ENCODE results near the gene SESN1. TPM values are rescaled to one million over a fixed set of nuclear protein-coding genes. Genes with fewer than 3 reads are reported as not detected.
"Not testable (repeated sequence)": the region's sequence is repeated elsewhere in the genome, so short reads cannot be mapped to it uniquely, and the experiment has no call there.

The SESN1 gene
- total RNA-seq, 1 donor from 2014 or later = 40.8 TPM

DNA sequence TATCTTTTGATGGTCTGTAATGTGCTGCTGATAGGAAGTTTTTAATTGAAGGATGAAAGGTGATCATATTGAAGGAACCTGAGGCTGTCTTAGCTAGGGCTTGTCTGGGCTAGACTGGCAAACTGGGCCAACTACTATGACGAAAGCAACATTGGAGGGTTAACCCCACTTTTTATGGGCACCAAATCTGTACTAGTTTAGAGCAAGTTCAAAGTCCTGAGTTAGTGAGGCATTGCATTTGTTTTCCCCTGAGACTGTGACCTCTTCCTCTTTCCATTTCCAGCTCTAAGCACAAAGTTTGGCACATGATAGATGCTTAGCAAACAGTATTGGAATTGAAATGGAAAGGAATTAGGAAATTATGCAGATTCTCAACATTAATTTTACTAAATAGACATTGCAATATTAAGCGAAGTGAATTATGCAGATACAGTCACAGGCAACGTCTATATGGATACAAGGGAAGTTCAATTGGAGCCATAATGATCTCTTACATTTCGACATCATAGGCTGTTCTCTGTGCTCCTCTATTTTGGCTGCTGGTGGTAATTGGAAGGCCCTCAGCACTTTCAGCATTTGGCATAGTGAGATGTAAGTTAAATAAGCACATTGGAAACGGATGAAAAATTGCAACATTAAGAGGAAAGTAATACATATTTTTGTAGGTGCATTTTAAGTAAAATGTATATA, 22.8 kb upstream of the SESN1 start:
- no peak overlapping the region for H3K27ac Mint-ChIP-seq
- DNase-seq (ENCODE audit: low spot score) = no peak

DNA sequence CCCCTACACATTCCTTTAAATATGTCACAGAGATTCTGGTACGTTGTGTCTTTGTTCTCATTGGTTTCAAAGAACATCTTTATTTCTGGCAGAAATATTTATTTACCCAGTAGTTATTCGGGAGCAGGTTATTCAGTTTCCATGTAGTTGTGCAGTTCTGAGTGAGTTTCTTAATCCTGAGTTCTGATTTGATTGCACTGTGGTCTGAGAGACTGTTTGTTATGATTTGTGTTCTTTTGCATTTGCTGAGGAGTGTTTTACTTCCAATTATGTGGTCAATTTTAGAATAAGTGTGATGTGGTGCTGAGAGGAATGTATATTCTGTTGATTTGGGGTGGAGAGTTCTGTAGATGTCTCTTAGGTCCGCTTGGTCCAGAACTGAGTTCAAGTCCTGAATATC, 18.0 kb upstream of the SESN1 start:
- H3K9me3 Mint-ChIP-seq = peaks cover 23% of the 10 kb centered on the region
- not testable (repeated sequence) for H4K20me1 ChIP-seq (ENCODE audit: low read depth); DNase-seq (ENCODE audit: low spot score)

More for the DNA sequence above, 22.8 kb upstream of the SESN1 start:
- Mint-ChIP-seq H3K4me3 (no peak overlapping the region), H3K27me3 (ENCODE audit: insufficient read depth, low read depth) (no peaks in the 10 kb centered on the region), H3K36me3 (no peaks in the 10 kb centered on the region), H3K9me3 (no peaks in the 10 kb centered on the region), H3K4me1 (peaks cover 8% of the 10 kb centered on the region)
- TF ChIP-seq EZH2 (IDR thresholded peaks at IDR 0.05) = no peak
- TF ChIP-seq, protein P1, sequence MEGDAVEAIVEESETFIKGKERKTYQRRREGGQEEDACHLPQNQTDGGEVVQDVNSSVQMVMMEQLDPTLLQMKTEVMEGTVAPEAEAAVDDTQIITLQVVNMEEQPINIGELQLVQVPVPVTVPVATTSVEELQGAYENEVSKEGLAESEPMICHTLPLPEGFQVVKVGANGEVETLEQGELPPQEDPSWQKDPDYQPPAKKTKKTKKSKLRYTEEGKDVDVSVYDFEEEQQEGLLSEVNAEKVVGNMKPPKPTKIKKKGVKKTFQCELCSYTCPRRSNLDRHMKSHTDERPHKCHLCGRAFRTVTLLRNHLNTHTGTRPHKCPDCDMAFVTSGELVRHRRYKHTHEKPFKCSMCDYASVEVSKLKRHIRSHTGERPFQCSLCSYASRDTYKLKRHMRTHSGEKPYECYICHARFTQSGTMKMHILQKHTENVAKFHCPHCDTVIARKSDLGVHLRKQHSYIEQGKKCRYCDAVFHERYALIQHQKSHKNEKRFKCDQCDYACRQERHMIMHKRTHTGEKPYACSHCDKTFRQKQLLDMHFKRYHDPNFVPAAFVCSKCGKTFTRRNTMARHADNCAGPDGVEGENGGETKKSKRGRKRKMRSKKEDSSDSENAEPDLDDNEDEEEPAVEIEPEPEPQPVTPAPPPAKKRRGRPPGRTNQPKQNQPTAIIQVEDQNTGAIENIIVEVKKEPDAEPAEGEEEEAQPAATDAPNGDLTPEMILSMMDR (IDR thresholded peaks at IDR 0.05) = no peak
- TF ChIP-seq EZH2phosphoT487 (IDR thresholded peaks at IDR 0.05) = no peak
- H3K79me2 ChIP-seq (ENCODE audit: low read depth) = no peaks in the 10 kb centered on the region
- H3K9ac ChIP-seq = no peak overlapping the region
- no peaks in the 10 kb centered on the region for H3K9me3 ChIP-seq (ENCODE audit: low read depth)
- no peaks in the 10 kb centered on the region for H3F3A ChIP-seq (ENCODE audit: low read depth)
- H3K27ac ChIP-seq = no peak overlapping the region
- no peak overlapping the region for H3K4me3 ChIP-seq
- H2AFZ ChIP-seq (replicated peaks) = no peak overlapping the region
- H3K4me2 ChIP-seq = no peak overlapping the region
- H3K27me3 ChIP-seq = no peaks in the 10 kb centered on the region
- no peaks in the 10 kb centered on the region for H3K36me3 ChIP-seq
- peaks cover 7% of the 10 kb centered on the region for H4K20me1 ChIP-seq (ENCODE audit: low read depth)
- H3K4me1 ChIP-seq = no peaks in the 10 kb centered on the region

DNA sequence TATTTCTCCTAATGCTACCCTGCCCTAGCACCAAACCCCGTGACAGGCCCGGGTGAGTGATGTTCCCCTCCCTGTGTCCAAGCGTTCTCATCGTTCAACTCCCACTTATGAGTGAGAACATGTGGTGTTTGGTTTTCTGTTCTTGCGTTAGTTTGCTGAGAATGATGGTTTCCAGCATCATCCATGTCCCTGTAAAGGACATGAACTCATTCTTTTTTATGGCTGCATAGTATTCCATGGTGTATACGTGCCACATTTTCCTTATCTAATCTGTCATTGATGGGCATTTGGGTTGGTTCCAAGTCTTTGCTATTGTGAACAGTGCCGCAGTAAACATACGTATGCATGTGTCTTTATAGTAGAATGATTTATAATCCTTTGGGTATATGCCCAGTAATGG, 15.0 kb upstream of the SESN1 start:
- H3K79me2 ChIP-seq (ENCODE audit: low read depth); H3K9me3 ChIP-seq (ENCODE audit: low read depth); H3K27ac ChIP-seq; H3K4me1 Mint-ChIP-seq; H3K4me1 ChIP-seq; H3K36me3 ChIP-seq; H3K4me3 Mint-ChIP-seq; H3K4me2 ChIP-seq; H3F3A ChIP-seq (ENCODE audit: low read depth); H3K9ac ChIP-seq; H2AFZ ChIP-seq (replicated peaks); H3K27me3 ChIP-seq; H4K20me1 ChIP-seq (ENCODE audit: low read depth); H3K27ac Mint-ChIP-seq; H3K4me3 ChIP-seq; DNase-seq (ENCODE audit: low spot score); H3K27me3 Mint-ChIP-seq (ENCODE audit: insufficient read depth, low read depth): not testable (repeated sequence)
- Mint-ChIP-seq H3K9me3 (peaks cover 23% of the 10 kb centered on the region), H3K36me3 (peaks cover 15% of the 10 kb centered on the region)

More for the DNA sequence above, 18.0 kb upstream of the SESN1 start:
- not testable (repeated sequence) for H3K4me3 ChIP-seq; H3K27me3 ChIP-seq; H3K4me1 Mint-ChIP-seq; H3K4me1 ChIP-seq; H3F3A ChIP-seq (ENCODE audit: low read depth); H3K4me3 Mint-ChIP-seq; H3K9me3 ChIP-seq (ENCODE audit: low read depth); H3K9ac ChIP-seq; H3K27ac ChIP-seq; H3K79me2 ChIP-seq (ENCODE audit: low read depth); H2AFZ ChIP-seq (replicated peaks); H3K27me3 Mint-ChIP-seq (ENCODE audit: insufficient read depth, low read depth); H3K36me3 ChIP-seq; H3K4me2 ChIP-seq; H3K27ac Mint-ChIP-seq
- peaks cover 11% of the 10 kb centered on the region for H3K36me3 Mint-ChIP-seq

GRCh38 chr6:109105681-109106080, 11.0 kb upstream of the SESN1 start:
- H4K20me1 ChIP-seq (ENCODE audit: low read depth) = no peaks in the 10 kb centered on the region
- no peaks in the 10 kb centered on the region for H3K27me3 Mint-ChIP-seq (ENCODE audit: insufficient read depth, low read depth)
- no peak overlapping the region for H2AFZ ChIP-seq (replicated peaks)
- H3K27ac ChIP-seq = no peak overlapping the region
- H3K9ac ChIP-seq = no peak overlapping the region
- H3K4me3 Mint-ChIP-seq = no peak overlapping the region
- DNase-seq (ENCODE audit: low spot score) = no peak
- H3K36me3 Mint-ChIP-seq = peaks cover 11% of the 10 kb centered on the region
- H3K4me1 ChIP-seq = no peaks in the 10 kb centered on the region
- TF ChIP-seq EZH2phosphoT487 (IDR thresholded peaks at IDR 0.05) (no peak), EZH2 (IDR thresholded peaks at IDR 0.05) (no peak)
- TF ChIP-seq, protein P1 (IDR thresholded peaks at IDR 0.05) = no peak
- no peaks in the 10 kb centered on the region for H3F3A ChIP-seq (ENCODE audit: low read depth)
- peaks cover 10% of the 10 kb centered on the region for H3K9me3 Mint-ChIP-seq
- H3K4me2 ChIP-seq = no peak overlapping the region
- H3K9me3 ChIP-seq (ENCODE audit: low read depth) = no peaks in the 10 kb centered on the region
- H3K27ac Mint-ChIP-seq = no peak overlapping the region
- no peaks in the 10 kb centered on the region for H3K4me1 Mint-ChIP-seq
- no peaks in the 10 kb centered on the region for H3K36me3 ChIP-seq
- H3K27me3 ChIP-seq = no peaks in the 10 kb centered on the region
- no peak overlapping the region for H3K4me3 ChIP-seq
- peaks cover 13% of the 10 kb centered on the region for H3K79me2 ChIP-seq (ENCODE audit: low read depth)

Data from neural progenitor cell (in vitro differentiated cells).